Ishikawa (cell line): ENCODE measurements around the gene ABCC11.

ENCODE experiments used
- CEBPB ChIP-seq: IDR thresholded peaks from 2 replicates; pipeline ENCODE4 v1.6.1; 2012
- CREB1 ChIP-seq: IDR thresholded peaks from 2 replicates; pipeline ENCODE4 v1.6.1; 2012; ENCODE audit warnings: low read depth
- EGR1 ChIP-seq: IDR thresholded peaks from 2 replicates; pipeline ENCODE4 v1.6.1; 2012
- EP300 ChIP-seq: IDR thresholded peaks from 2 replicates; pipeline ENCODE4 v1.6.1; 2012; ENCODE audit warnings: borderline replicate concordance
- FOXM1 ChIP-seq: IDR thresholded peaks from 2 replicates; pipeline ENCODE4 v1.6.1; 2012; ENCODE audit warnings: low read depth, borderline replicate concordance
- MAX ChIP-seq: IDR thresholded peaks from 2 replicates; pipeline ENCODE4 v1.6.1; 2012
- NFIC ChIP-seq: IDR thresholded peaks from 2 replicates; pipeline ENCODE4 v1.6.1; 2012
- RAD21 ChIP-seq: IDR thresholded peaks from 2 replicates; pipeline ENCODE4 v1.6.1; 2012; ENCODE audit warnings: low read depth
- REST ChIP-seq: IDR thresholded peaks from 2 replicates; pipeline ENCODE4 v1.6.1; 2012; ENCODE audit warnings: low read depth, mild to moderate bottlenecking
- TAF1 ChIP-seq: IDR thresholded peaks from 2 replicates; pipeline ENCODE4 v1.6.1; 2012; ENCODE audit warnings: low read depth, mild to moderate bottlenecking
- TCF12 ChIP-seq: IDR thresholded peaks from 2 replicates; pipeline ENCODE4 v1.6.1; 2012; ENCODE audit warnings: low read depth
- TEAD4 ChIP-seq: IDR thresholded peaks from 2 replicates; pipeline ENCODE4 v1.6.1; 2012
- USF1 ChIP-seq: IDR thresholded peaks from 2 replicates; pipeline ENCODE4 v1.6.1; 2012
- YY1 ChIP-seq: IDR thresholded peaks from 2 replicates; pipeline ENCODE4 v1.6.1; 2012; ENCODE audit warnings: low read depth
- ZBTB7A ChIP-seq: IDR thresholded peaks from 2 replicates; pipeline ENCODE4 v1.6.1; 2012; ENCODE audit warnings: low read depth

The ABCC11 gene

GRCh38 chr16:48136547-48137360 lies 110.6 kb downstream of the ABCC11 start:
- TF ChIP-seq YY1 (no peak), TEAD4 (no peak), TAF1 (no peak), RAD21 (no peak), EP300 (no peak)

GRCh38 chr16:48133455-48134211 lies 113.7 kb downstream of the ABCC11 start:
- TF ChIP-seq MAX (no peak), TAF1 (no peak), TCF12 (no peak), NFIC (no peak), USF1 (no peak), CEBPB (no peak), EGR1 (no peak), REST (no peak), YY1 (no peak), CREB1 (no peak), FOXM1 (no peak)

- no peak for TF ChIP-seq CEBPB
- TF ChIP-seq TAF1 = no peak
- TF ChIP-seq FOXM1 = no peak
- TF ChIP-seq EGR1 = no peak
- TF ChIP-seq CREB1 = no peak
- TF ChIP-seq YY1 = no peak
- TF ChIP-seq MAX = no peak
- TF ChIP-seq TCF12 = no peak
- no peak for TF ChIP-seq RAD21
- no peak for TF ChIP-seq ZBTB7A
- TF ChIP-seq USF1 = no peak
- no peak for TF ChIP-seq EP300
- no peak for TF ChIP-seq TEAD4
- no peak for TF ChIP-seq REST
- no peak for TF ChIP-seq NFIC
These were observed 114.6 kb downstream of the ABCC11 start for GRCh38 chr16:48132696-48133095.

- TF ChIP-seq MAX (no peak), RAD21 (no peak), FOXM1 (no peak), YY1 (no peak), CREB1 (no peak), EGR1 (no peak), USF1 (no peak), TCF12 (no peak), EP300 (no peak), CEBPB (no peak), TAF1 (no peak), REST (no peak), TEAD4 (no peak), ZBTB7A (no peak), NFIC (no peak)
These were observed 116.0 kb downstream of the ABCC11 start for GRCh38 chr16:48131201-48131935.
